Activated CD8-positive, alpha-beta T cell treated with anti-CD3 and anti-CD28 coated beads for 36 hours (primary cell): ENCODE results near the gene THSD7B. TPM values are rescaled to one million over a fixed set of nuclear protein-coding genes. Genes with fewer than 3 reads are reported as not detected.

Experiments
- ATAC-seq: fragments of 200-7000 bp; cut with Tn5 transposase; one replicate; pipeline ENCODE4 v1.10.0; 2021; ENCODE audit warnings: mild to moderate bottlenecking, moderate library complexity
- CTCF ChIA-PET: fragments of 350-600 bp; sonication (Branson Sonifier 250); formaldehyde crosslinking; loops from one replicate; lab custom pipeline; 2021; ENCODE audit warnings: antibody characterized with exemption; lab: Charles Lee
- POLR2A ChIA-PET: fragments of 350-600 bp; sonication (Branson Sonifier 250); formaldehyde crosslinking; loops from one replicate; lab custom pipeline; 2021; ENCODE audit warnings: antibody characterized with exemption; lab: Charles Lee
- DNase-seq: peaks from one replicate; pipeline ENCODE4 v3.0.0-alpha.2; 2020
- H3K27ac Mint-ChIP-seq: one replicate; pipeline ENCODE4 v1.8.0; 2021; ENCODE audit warnings: mild to moderate bottlenecking, mixed read lengths
- H3K27me3 Mint-ChIP-seq: one replicate; pipeline ENCODE4 v1.8.0; 2021; ENCODE audit warnings: mixed read lengths
- H3K36me3 Mint-ChIP-seq: one replicate; pipeline ENCODE4 v1.8.0; 2021; ENCODE audit warnings: low read depth, mixed read lengths
- H3K4me1 Mint-ChIP-seq: one replicate; pipeline ENCODE4 v1.8.0; 2021; ENCODE audit warnings: low read depth, mixed read lengths
- H3K4me3 Mint-ChIP-seq: one replicate; pipeline ENCODE4 v1.8.0; 2021; ENCODE audit warnings: mild to moderate bottlenecking, moderate library complexity, mixed read lengths
- H3K9me3 Mint-ChIP-seq: one replicate; pipeline ENCODE4 v1.8.0; 2021; ENCODE audit warnings: mixed read lengths
- intact Hi-C: fragments of 100-400 bp; cut with micrococcal nuclease; formaldehyde crosslinking; loops from one replicate; pipeline ENCODE4 v1.10.0; 2022
- total RNA-seq, 2 experiments: library from RNA; stranded (reverse); gene quantifications; one replicate each; pipeline ENCODE4 v1.2.3, GENCODE V29; 2021
- TF ChIP-seq, protein P1 (sequence below): fragments of 200-600 bp; IDR thresholded peaks from one replicate; pipeline ENCODE4 v1.8.0; 2022; ENCODE audit warnings: antibody characterized with exemption, mild to moderate bottlenecking

Gene THSD7B
- total RNA-seq, 2 experiments from 2014 or later, result not detected

DNA sequence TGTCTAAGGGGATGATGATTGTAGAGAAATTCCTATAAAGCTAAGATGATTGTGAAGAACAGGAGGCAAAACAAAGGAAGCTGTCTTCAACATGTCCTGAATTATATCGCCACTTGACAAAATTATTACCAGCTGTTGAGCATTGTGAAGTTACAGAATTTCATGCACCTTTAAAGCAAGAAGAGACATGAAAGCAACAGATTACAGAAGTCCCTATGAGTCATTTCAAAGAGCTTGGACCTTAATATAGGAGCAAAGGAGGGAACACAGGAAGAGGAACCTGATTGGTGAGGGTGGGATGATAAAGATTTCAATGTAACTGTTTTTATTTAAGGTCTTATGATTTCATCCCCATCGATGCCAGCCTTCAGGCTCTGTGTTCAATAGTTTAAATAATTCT lies 672.0 kb downstream of the THSD7B start:
- DNase-seq (no peak), ATAC-seq (no peak)
- H3K36me3 Mint-ChIP-seq, result no peaks in the 10 kb centered on the region
- peaks cover 2% of the 10 kb centered on the region for H3K9me3 Mint-ChIP-seq
- TF ChIP-seq, protein P1, sequence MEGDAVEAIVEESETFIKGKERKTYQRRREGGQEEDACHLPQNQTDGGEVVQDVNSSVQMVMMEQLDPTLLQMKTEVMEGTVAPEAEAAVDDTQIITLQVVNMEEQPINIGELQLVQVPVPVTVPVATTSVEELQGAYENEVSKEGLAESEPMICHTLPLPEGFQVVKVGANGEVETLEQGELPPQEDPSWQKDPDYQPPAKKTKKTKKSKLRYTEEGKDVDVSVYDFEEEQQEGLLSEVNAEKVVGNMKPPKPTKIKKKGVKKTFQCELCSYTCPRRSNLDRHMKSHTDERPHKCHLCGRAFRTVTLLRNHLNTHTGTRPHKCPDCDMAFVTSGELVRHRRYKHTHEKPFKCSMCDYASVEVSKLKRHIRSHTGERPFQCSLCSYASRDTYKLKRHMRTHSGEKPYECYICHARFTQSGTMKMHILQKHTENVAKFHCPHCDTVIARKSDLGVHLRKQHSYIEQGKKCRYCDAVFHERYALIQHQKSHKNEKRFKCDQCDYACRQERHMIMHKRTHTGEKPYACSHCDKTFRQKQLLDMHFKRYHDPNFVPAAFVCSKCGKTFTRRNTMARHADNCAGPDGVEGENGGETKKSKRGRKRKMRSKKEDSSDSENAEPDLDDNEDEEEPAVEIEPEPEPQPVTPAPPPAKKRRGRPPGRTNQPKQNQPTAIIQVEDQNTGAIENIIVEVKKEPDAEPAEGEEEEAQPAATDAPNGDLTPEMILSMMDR, result no peak
- H3K27me3 Mint-ChIP-seq, result no peaks in the 10 kb centered on the region
- CTCF ChIA-PET, result no interaction called here
- POLR2A ChIA-PET, result no interaction called here
- no peak overlapping the region for H3K27ac Mint-ChIP-seq
- no peak overlapping the region for H3K4me3 Mint-ChIP-seq
- intact Hi-C loops, result no loop called here
- H3K4me1 Mint-ChIP-seq, result no peaks in the 10 kb centered on the region

DNA sequence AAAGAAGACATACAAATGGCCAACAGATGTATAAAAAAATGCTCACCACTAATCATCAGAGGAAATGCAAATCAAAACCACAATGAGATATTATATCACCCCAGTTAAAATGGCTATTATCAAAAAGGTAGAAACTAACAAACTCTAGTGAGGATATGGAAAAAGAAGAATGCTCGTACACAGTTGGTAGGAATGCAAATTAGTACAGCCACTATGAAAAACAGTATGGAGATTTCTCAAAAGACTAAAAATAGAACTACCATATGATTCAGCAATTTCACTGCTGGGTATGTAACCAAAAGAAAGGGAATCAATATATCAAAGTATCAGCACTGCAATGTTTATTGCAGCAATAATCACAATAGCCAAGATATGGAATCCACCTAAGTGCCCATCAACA lies 679.6 kb downstream of the THSD7B start:
- CTCF ChIA-PET, result no interaction called here
- POLR2A ChIA-PET, result interaction anchor here (0.7 kb wide), 1 partner anchor 23 kb away, joined by 3 read pairs; no protein-coding TSS in a partner anchor
- intact Hi-C loops, result no loop called here
- TF ChIP-seq, protein P1, result no peak
- ATAC-seq (no peak), DNase-seq (no peak)
- Mint-ChIP-seq H3K4me1 (no peaks in the 10 kb centered on the region), H3K27ac (no peak overlapping the region), H3K9me3 (no peaks in the 10 kb centered on the region), H3K27me3 (no peaks in the 10 kb centered on the region), H3K4me3 (no peak overlapping the region), H3K36me3 (no peaks in the 10 kb centered on the region)

DNA sequence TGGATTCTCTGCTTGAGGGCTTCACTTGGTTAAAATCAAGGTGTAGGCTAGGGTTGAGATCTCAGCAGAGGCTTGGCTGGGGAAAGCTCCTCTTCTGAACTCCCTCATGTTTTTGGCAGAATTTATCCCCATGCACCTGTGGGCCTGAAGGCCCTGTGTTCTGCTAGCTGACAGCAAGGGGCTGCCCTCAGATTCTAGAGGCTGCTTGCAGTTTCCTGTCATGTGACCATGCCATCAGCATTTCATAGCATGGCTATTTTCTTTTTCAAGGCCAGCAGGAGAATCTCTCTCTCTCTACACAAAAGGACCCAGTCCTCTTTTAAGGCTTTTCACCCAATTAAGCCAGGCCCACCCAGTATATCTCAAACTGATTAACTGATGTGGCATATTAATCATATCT lies 684.1 kb downstream of the THSD7B start:
- ChIA-PET POLR2A (no interaction called here), CTCF (no interaction called here)
- ATAC-seq, result no peak
- intact Hi-C loops, result no loop called here
- Mint-ChIP-seq H3K27me3 (no peaks in the 10 kb centered on the region), H3K4me1 (no peaks in the 10 kb centered on the region), H3K9me3 (peaks cover 2% of the 10 kb centered on the region), H3K36me3 (no peaks in the 10 kb centered on the region), H3K27ac (no peak overlapping the region), H3K4me3 (no peak overlapping the region)
- DNase-seq, result no peak
- TF ChIP-seq, protein P1, result no peak

DNA sequence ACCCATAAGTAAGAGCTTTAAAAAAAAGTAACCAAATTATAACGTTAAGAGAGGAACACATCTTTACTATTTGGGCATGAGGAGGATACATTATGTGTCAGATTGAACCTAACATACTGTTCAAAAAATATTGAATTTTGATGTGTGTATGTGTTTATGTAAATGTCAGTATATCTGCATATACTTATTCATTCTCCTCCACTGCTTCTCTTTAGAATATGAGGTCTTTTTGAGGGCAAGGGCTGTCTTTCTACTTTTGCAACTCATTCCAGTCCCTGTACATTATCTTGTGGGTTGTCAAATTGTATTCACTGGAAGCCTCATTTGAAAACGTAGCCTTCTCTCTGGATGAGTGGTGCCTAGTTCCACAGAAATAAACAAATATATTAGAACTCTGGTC lies 689.5 kb downstream of the THSD7B start:
- Mint-ChIP-seq H3K9me3 (peaks cover 5% of the 10 kb centered on the region), H3K4me3 (no peak overlapping the region), H3K36me3 (no peaks in the 10 kb centered on the region), H3K27me3 (no peaks in the 10 kb centered on the region), H3K4me1 (no peaks in the 10 kb centered on the region), H3K27ac (no peak overlapping the region)
- intact Hi-C loops, result no loop called here
- TF ChIP-seq, protein P1, result no peak
- CTCF ChIA-PET, result no interaction called here
- POLR2A ChIA-PET, result no interaction called here
- ATAC-seq (no peak), DNase-seq (no peak)

DNA sequence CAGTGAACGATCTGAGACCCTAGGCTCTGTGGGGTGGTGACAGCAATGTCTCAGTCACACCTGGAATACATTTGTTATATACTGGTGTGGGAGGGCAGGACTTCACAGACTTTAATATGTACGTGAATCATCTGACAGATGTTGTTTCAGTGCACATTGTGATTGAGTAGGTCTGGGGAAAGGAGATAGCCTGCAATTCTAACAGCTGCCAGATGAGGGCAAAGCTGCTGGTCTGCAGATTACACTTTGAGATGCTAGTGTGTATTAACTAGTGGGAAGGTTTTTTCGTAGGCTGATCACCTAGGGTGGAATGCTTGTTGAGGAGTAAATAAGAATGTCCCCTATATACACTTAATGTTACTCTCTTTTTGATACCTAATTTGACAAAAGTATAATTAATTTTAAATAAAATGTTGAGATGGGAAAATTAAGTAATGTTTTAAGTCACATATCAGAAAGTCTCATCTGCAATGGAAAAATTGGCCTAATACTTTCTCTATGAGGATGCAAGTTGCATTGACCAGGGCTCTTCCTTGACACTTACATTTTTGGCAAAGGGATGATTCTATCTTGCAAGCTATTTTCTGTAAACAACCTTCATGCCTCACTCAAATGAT lies 702.0 kb downstream of the THSD7B start:
- CTCF ChIA-PET, result interaction anchor here (0.6 kb wide), 1 partner anchor 222 kb away, joined by 3 read pairs; no protein-coding TSS in a partner anchor
- Mint-ChIP-seq H3K4me1 (no peaks in the 10 kb centered on the region), H3K36me3 (no peaks in the 10 kb centered on the region), H3K27ac (no peak overlapping the region), H3K9me3 (no peaks in the 10 kb centered on the region), H3K4me3 (no peak overlapping the region), H3K27me3 (no peaks in the 10 kb centered on the region)
- DNase-seq (peak; percentile 38), ATAC-seq (no peak)
- POLR2A ChIA-PET, result interaction anchor here (0.6 kb wide), 1 partner anchor 23 kb away, joined by 3 read pairs; no protein-coding TSS in a partner anchor
- intact Hi-C loops, result loop anchor here (10.0 kb wide), 1 partner anchor 367 kb away; no protein-coding TSS in a partner anchor
- TF ChIP-seq, protein P1, result peak; percentile 50
